K562 (cell line): Measurements from ENCODE around the gene KIN.

Experiments used
- FOXA1 ChIP-seq: fragments of 450-650 bp; IDR thresholded peaks from 2 replicates; pipeline ENCODE4 v1.6.1; 2016; ENCODE audit warnings: mild to moderate bottlenecking, borderline replicate concordance
- TF ChIP-seq, protein P1 (sequence below), 3 experiments: IDR thresholded peaks in 2 of 3; conservative IDR thresholded peaks in 1 of 3; 2 replicates each; pipeline ENCODE4 v1.5.1; 2011 to 2012; ENCODE audit warnings: low read length in 3 of 3, mild to moderate bottlenecking in 3 of 3, control low read depth in 2 of 3, improper control_type of control experiment in 1 of 3, inconsistent platforms in 1 of 3, low read depth in 1 of 3, mixed read lengths in 1 of 3, moderate library complexity in 1 of 3; ENCODE audit not compliant: insufficient read depth in 2 of 3

GRCh38 chr10:7708832-7709231 lies 79.0 kb downstream of the KIN start:
- TF ChIP-seq, protein P1, sequence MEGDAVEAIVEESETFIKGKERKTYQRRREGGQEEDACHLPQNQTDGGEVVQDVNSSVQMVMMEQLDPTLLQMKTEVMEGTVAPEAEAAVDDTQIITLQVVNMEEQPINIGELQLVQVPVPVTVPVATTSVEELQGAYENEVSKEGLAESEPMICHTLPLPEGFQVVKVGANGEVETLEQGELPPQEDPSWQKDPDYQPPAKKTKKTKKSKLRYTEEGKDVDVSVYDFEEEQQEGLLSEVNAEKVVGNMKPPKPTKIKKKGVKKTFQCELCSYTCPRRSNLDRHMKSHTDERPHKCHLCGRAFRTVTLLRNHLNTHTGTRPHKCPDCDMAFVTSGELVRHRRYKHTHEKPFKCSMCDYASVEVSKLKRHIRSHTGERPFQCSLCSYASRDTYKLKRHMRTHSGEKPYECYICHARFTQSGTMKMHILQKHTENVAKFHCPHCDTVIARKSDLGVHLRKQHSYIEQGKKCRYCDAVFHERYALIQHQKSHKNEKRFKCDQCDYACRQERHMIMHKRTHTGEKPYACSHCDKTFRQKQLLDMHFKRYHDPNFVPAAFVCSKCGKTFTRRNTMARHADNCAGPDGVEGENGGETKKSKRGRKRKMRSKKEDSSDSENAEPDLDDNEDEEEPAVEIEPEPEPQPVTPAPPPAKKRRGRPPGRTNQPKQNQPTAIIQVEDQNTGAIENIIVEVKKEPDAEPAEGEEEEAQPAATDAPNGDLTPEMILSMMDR (IDR thresholded peaks at IDR 0.05 in 2 of 3, conservative IDR thresholded peaks at IDR 0.05 in 1 of 3; ENCODE audit: insufficient read depth in 2 of 3, low read depth in 1 of 3, low read length in 3 of 3): no peak
- no peak for TF ChIP-seq FOXA1
